Measurements from ENCODE around the gene ZSCAN31.
"Not testable (repeated sequence)": the region's sequence is repeated elsewhere in the genome, so short reads cannot be mapped to it uniquely, and the experiment has no call there.

ZSCAN31 gene

GRCh38 chr6:28335564-28336283 is at the start of gene ZSCAN31:
TSS of gene ZSCAN31 (minus strand) at chr6:28336148. CDS start at chr6:28329683, 6,465 bp downstream.
- DNase-seq: peak; percentile 81

GRCh38 chr6:28384143-28384533 is 48.2 kb upstream of the ZSCAN31 start:
- DNase-seq: no peak

DNA sequence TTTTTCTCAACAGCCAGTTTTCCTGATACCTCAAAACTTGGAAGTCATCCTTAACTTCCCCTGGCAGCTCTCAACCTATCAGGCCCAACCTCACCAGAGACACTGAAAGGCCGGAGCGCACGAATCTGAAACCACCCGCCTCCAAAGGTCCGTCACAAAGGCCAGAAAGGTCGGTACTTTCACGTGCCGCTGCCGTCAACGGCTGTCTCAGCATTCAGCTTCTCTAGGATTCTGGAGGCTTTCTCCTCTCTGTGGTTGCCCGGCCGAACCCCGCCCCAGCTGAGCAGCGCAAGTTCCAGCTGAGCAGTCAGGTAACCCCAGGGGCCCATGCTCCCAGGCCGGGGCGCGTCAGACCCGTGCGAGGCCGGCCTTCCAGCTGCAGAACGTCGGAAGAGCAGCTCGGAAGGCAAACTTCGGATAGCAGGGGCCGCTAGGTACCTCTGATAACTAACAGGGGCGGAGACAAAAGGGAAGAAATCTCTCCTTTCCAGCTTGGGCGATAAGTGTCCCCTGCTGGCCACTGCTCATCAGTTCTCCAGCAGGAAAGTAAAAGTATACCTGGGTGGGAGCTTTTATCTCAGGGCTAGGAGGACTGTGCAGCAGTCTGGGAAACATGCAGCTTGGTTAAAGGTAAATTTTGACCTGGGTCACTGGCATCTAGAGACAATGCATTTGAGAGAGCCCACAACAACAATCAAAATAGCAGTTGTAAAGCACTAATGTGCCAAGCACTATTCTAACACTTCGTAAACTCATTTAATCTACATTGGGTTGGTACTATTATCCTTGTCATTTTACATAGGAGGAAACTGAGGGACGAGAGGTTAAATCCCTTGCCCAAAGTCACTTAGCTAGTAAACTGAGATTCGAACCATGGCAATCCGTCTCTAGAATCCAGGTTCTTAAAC is 47.5 kb upstream of the ZSCAN31 start:
- DNase-seq: peak; percentile 51

GRCh38 chr6:28380381-28380780 is 44.4 kb upstream of the ZSCAN31 start:
- DNase-seq: no peak

- DNase-seq: no peak
Observed at GRCh38 chr6:28378644-28379043, 42.7 kb upstream of the ZSCAN31 start.

GRCh38 chr6:28377879-28378278 is 41.9 kb upstream of the ZSCAN31 start:
- DNase-seq: no peak

DNA sequence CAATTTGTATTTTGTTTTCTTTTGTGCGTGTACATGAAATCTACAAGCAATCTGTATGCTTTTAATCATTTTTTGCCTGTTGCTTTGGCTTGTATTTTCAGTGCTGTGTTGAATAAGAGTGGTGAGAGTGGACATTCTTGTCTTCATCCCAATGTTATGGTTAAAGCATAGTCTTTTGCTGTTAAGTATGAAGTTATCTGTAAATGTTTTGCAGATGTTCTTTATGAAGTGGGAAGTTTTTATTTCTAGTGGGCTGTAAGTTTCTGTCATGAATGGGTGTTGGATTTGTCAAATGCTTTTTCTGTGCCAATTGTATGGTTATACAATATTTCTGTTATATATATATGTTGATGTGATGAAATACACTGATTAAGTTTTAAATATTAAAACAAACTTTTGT is 38.0 kb upstream of the ZSCAN31 start:
- no peak for DNase-seq

GRCh38 chr6:28371706-28372451 is 35.9 kb upstream of the ZSCAN31 start:
- DNase-seq: no peak

- DNase-seq: no peak
Observed at GRCh38 chr6:28371280-28371679, 35.3 kb upstream of the ZSCAN31 start.

GRCh38 chr6:28370440-28370839 is 34.5 kb upstream of the ZSCAN31 start:
- DNase-seq: no peak

DNA sequence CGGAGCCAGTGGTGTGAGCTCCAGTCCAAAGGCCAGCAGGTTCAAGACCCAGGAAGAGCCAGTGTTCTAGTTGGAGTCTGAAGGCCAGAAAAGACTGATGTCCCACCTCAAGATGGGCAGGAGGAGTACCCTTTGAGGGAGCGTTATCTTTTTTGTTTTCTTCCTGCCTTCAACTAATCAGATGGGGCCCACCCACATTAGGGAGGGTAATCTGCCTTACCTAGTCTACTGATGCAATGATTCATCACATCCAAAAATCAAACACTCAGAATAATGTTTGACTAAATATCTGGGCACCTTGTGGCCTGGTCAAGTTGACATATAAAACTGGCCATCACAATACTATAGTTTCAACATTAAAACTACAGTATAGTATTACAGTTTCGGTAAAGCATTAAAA is 33.5 kb upstream of the ZSCAN31 start:
- DNase-seq: no peak

GRCh38 chr6:28368522-28368921 is 32.6 kb upstream of the ZSCAN31 start:
- no peak for DNase-seq

- not testable (repeated sequence) for DNase-seq
Observed at GRCh38 chr6:28365590-28365989, 29.6 kb upstream of the ZSCAN31 start.

DNA sequence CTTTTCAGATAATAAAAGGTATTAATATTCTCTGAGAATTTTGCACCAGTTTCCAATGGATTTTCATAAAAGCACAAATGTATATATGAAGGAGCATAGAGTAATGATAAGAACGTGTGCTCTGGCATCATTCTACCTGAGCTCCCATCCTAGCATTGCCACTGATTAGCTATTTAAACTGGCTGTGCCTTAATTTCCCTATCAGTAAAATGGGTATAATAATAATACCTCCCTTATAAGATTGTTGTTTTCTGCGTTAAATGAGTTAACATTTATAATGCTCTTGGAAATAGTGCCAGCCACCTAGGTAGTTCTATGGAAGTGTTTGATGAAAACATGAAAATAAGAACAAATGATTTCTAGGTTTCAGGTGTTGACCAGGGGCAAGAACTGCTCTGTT is 25.0 kb upstream of the ZSCAN31 start:
- no peak for DNase-seq

DNA sequence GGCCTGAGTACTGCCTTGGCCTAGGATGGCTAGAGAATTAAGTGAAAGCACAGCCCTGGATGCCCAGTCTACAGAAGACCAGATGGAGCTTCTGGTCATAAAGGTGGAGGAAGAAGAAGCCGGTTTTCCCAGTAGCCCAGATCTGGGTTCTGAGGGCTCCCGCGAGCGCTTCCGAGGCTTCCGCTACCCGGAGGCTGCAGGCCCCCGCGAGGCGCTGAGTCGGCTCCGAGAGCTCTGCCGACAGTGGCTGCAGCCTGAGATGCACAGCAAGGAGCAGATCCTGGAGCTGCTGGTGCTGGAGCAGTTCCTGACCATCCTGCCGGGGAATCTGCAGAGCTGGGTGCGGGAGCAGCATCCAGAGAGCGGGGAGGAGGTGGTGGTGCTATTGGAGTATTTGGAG is 23.6 kb upstream of the ZSCAN31 start:
- DNase-seq: not testable (repeated sequence)

GRCh38 chr6:28357036-28357435 is 21.1 kb upstream of the ZSCAN31 start:
- no peak for DNase-seq

GRCh38 chr6:28356666-28357020 is 20.7 kb upstream of the ZSCAN31 start:
- no peak for DNase-seq

GRCh38 chr6:28355743-28356665 is 20.1 kb upstream of the ZSCAN31 start:
- peak; percentile 66 for DNase-seq

- DNase-seq: no peak
Observed at GRCh38 chr6:28354688-28355554, 19.0 kb upstream of the ZSCAN31 start.

DNA sequence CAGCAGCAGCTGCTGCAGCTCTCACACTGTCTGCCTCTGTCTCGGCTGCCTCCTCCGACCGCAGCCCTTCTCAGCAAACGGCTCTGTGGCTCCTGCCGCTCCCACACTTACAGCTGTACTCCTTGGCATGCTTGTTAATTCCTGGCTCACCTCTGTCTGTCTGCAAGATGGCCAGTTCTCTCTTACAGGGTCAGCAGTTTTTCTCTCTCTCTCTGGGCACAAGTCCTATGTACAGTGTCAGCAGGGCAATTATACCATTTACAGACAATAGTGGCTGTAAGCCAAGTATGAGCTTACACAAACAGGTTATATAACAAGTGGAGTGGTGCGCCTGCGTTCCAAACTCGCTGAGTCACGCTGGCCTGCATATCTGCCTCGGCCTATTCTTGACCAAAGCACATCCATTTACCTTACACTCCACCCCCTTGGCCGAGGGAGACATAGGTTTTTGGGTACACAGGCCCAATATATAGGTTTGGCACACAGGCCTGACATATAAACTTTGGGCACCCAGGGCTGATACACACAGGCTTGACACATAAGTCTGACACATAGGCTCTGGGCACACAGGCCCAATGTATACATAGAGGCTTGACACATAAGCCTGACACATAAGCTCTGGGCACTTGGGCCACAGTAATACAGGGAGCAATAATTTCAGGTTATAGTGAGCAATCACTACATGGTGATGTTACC is 18.2 kb upstream of the ZSCAN31 start:
- DNase-seq: no peak

DNA sequence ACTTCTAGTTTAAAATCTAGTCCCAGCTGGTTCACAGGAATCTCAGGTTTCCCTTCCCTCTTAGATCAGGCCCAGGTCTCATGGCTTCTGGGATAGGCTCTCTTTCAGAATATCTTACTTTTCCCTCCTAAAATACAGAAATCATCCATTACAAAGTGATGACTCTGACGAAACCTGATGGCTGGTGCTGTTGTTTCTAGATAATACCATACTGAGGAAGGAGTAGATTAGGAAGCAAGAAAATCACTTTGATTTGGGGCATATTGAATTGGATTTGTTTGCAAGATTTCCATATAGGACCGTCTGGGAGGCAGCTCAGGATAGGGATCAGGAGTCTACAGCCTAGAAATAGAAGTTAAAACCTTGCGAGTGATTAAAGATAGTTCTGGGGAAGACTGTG is 17.4 kb upstream of the ZSCAN31 start:
- no peak for DNase-seq

Measured in stimulated activated CD4-positive, alpha-beta T cell treated with anti-CD3 and anti-CD28 coated beads, Interleukin-15, amount 100 ng/mL, for 24 hours (primary cell).